WTC11 (cell line): ENCODE results near the gene LIN28B. TPM values are rescaled to one million over a fixed set of nuclear protein-coding genes. Genes with fewer than 3 reads are reported as not detected.

Source experiments
- ATAC-seq: fragments of 200-7000 bp; cut with Tn5 transposase; 2 replicates; pipeline ENCODE4 v1.10.0; 2021; ENCODE audit warnings: mild to moderate bottlenecking, moderate library complexity
- CTCF ChIA-PET: fragments of 300-600 bp; sonication (Branson Sonifier 250); formaldehyde crosslinking; loops from one replicate; lab custom pipeline; 2021; ENCODE audit warnings: antibody characterized with exemption; lab: Charles Lee
- POLR2A ChIA-PET: fragments of 350-600 bp; sonication (Branson Sonifier 250); formaldehyde crosslinking; loops from one replicate; lab custom pipeline; 2021; ENCODE audit warnings: antibody characterized with exemption; lab: Charles Lee
- DNase-seq: peaks from one replicate; pipeline ENCODE4 v3.0.0; 2021; ENCODE audit warnings: low spot score
- H3K27ac Mint-ChIP-seq: 2 replicates; pipeline ENCODE4 v1.8.0; 2021; ENCODE audit warnings: mixed read lengths
- H3K27me3 Mint-ChIP-seq: 2 replicates; pipeline ENCODE4 v1.8.0; 2021; ENCODE audit warnings: low read depth, mild to moderate bottlenecking, moderate library complexity, mixed read lengths
- H3K36me3 Mint-ChIP-seq: 2 replicates; pipeline ENCODE4 v1.8.0; 2021; ENCODE audit warnings: mixed read lengths
- H3K4me1 Mint-ChIP-seq: 2 replicates; pipeline ENCODE4 v1.8.0; 2022; ENCODE audit warnings: mixed read lengths
- H3K4me3 Mint-ChIP-seq: 2 replicates; pipeline ENCODE4 v1.8.0; 2021; ENCODE audit warnings: mild to moderate bottlenecking, moderate library complexity, mixed read lengths
- H3K9me3 Mint-ChIP-seq: 2 replicates; pipeline ENCODE4 v1.8.0; 2021; ENCODE audit warnings: mixed read lengths
- AR ChIP-seq: fragments of 250-450 bp; sonication (Bioruptor Pico); IDR thresholded peaks from 2 replicates; pipeline ENCODE4 v1.9.0; 2021; ENCODE audit warnings: mild to moderate bottlenecking
- ELF4 ChIP-seq: sonication (generic); formaldehyde crosslinking; IDR thresholded peaks from 2 replicates; pipeline ENCODE4 v1.8.1; 2022; ENCODE audit warnings: low read depth, mild to moderate bottlenecking, moderate library complexity, missing genetic modification reagents
- FOXP4 ChIP-seq: sonication (generic); formaldehyde crosslinking; IDR thresholded peaks from 2 replicates; pipeline ENCODE4 v1.8.0; 2022; ENCODE audit warnings: mild to moderate bottlenecking, missing genetic modification reagents
- JAZF1 ChIP-seq: fragments of 250-450 bp; sonication (Bioruptor Pico); IDR thresholded peaks from 2 replicates; pipeline ENCODE4 v1.9.0; 2021; ENCODE audit warnings: moderate library complexity, mild to moderate bottlenecking, inconsistent platforms
- NR3C1 ChIP-seq: sonication (generic); formaldehyde crosslinking; conservative IDR thresholded peaks from 2 replicates; pipeline ENCODE4 v1.8.1; 2023; ENCODE audit warnings: low read depth, mild to moderate bottlenecking, missing genetic modification reagents
- TP53 ChIP-seq: sonication (generic); formaldehyde crosslinking; IDR thresholded peaks from 2 replicates; pipeline ENCODE4 v1.8.1; 2023; ENCODE audit warnings: mild to moderate bottlenecking, missing genetic modification reagents
- ZNF423 ChIP-seq: fragments of 250-450 bp; sonication (Bioruptor Pico); IDR thresholded peaks from 2 replicates; pipeline ENCODE4 v2.1.2; 2022; ENCODE audit warnings: mild to moderate bottlenecking, moderate library complexity
- ZNF532 ChIP-seq: fragments of 250-450 bp; sonication (Bioruptor Pico); IDR thresholded peaks from 2 replicates; pipeline ENCODE4 v1.9.0; 2021; ENCODE audit warnings: mild to moderate bottlenecking, borderline replicate concordance
- ZNF671 ChIP-seq: fragments of 250-450 bp; sonication (Bioruptor Pico); IDR thresholded peaks from 2 replicates; pipeline ENCODE4 v1.8.0; 2021; ENCODE audit warnings: mild to moderate bottlenecking
- ZSCAN18 ChIP-seq: fragments of 250-450 bp; sonication (Bioruptor Pico); IDR thresholded peaks from 2 replicates; pipeline ENCODE4 v2.1.2; 2022; ENCODE audit warnings: mild to moderate bottlenecking, moderate library complexity
- total RNA-seq: library from RNA; stranded (reverse); gene quantifications from 3 replicates; pipeline ENCODE4 v1.2.3, GENCODE V29; 2021

LIN28B gene
- total RNA-seq, 1 experiment from 2014 or later = 73.4 TPM

- H3K27ac Mint-ChIP-seq = peak overlapping the region; percentile 100
- H3K27me3 Mint-ChIP-seq = no peaks in the 10 kb centered on the region
- peaks cover 27% of the 10 kb centered on the region for H3K4me1 Mint-ChIP-seq
- POLR2A ChIA-PET = interaction anchor here (0.6 to 1.4 kb wide), 6 partner anchors 10 to 102 kb away, joined by 3 to 9 read pairs (median 4); no protein-coding TSS in a partner anchor
- DNase-seq (no peak), ATAC-seq (no peak)
- TF ChIP-seq ZSCAN18 (no peak), AR (CRISPR knock-in tag) (no peak), ZNF532 (CRISPR knock-in tag) (no peak), ZNF671 (CRISPR knock-in tag) (no peak)
- no peaks in the 10 kb centered on the region for H3K9me3 Mint-ChIP-seq
- CTCF ChIA-PET = interaction anchor here (1.9 kb wide), 1 partner anchor 10 kb away, joined by 9 read pairs; no protein-coding TSS in a partner anchor
- peak overlapping the region; percentile 93 for H3K4me3 Mint-ChIP-seq
- H3K36me3 Mint-ChIP-seq = peaks cover 10% of the 10 kb centered on the region
These were observed 1.5 kb downstream of the LIN28B start for GRCh38 chr6:104958178-104959025.

- CTCF ChIA-PET = interaction anchor here (0.9 to 1.9 kb wide), 3 partner anchors 9 to 19 kb away, joined by 3 to 9 read pairs (median 3); no protein-coding TSS in a partner anchor
- POLR2A ChIA-PET = interaction anchor here (1.0 to 1.3 kb wide), 2 partner anchors 10 to 19 kb away, joined by 3 to 4 read pairs; no protein-coding TSS in a partner anchor
- H3K4me1 Mint-ChIP-seq = peaks cover 32% of the 10 kb centered on the region
These were observed 2.3 kb downstream of the LIN28B start for GRCh38 chr6:104959026-104959858.

More at GRCh38 chr6:104959026-104959858, 2.3 kb downstream of the LIN28B start:
- DNase-seq = no peak
- Mint-ChIP-seq H3K27me3 (no peaks in the 10 kb centered on the region), H3K36me3 (peaks cover 11% of the 10 kb centered on the region), H3K4me3 (peak overlapping the region; percentile 93), H3K9me3 (no peaks in the 10 kb centered on the region), H3K27ac (peak overlapping the region; percentile 100)
- no peak for TF ChIP-seq ZNF423
- no peak for TF ChIP-seq NR3C1 (CRISPR knock-in tag)
- TF ChIP-seq TP53 = no peak
- TF ChIP-seq JAZF1 (CRISPR knock-in tag) = no peak
- no peak for TF ChIP-seq ELF4 (CRISPR knock-in tag)
- TF ChIP-seq FOXP4 = no peak
- ATAC-seq = no peak
